SIG-M5 treated with dmso at 0.1 percent for 504 hours (cell line): Measurements from ENCODE around the gene ENOPH1.
A peak's percentile ranks its signal among the peaks of the same experiment; 100 is the strongest.

ENCODE experiments used
- DNase-seq: peaks from one replicate; lab custom pipeline; 2025; ENCODE audit not compliant: unreplicated experiment; lab: John Stamatoyannopoulos, UW

Gene ENOPH1

GRCh38 chr4:82425478-82425877 is 4.9 kb upstream of the ENOPH1 start:
- DNase-seq = no peak

- DNase-seq = no peak
These were observed 1.8 kb upstream of the ENOPH1 start for GRCh38 chr4:82428526-82428968.

GRCh38 chr4:82428969-82429727 is 1.2 kb upstream of the ENOPH1 start:
- DNase-seq = peak; percentile 82

GRCh38 chr4:82429728-82430192 is 630 bp upstream of the ENOPH1 start:
- peak; percentile 70 for DNase-seq

- peak; percentile 53 for DNase-seq
These were observed 765 bp downstream of the ENOPH1 start for GRCh38 chr4:82430964-82431745.

- no peak for DNase-seq
These were observed 1.4 kb downstream of the ENOPH1 start for GRCh38 chr4:82431831-82432230.

- no peak for DNase-seq
These were observed 2.2 kb downstream of the ENOPH1 start for GRCh38 chr4:82432596-82432995.

- DNase-seq = no peak
These were observed 3.4 kb downstream of the ENOPH1 start for GRCh38 chr4:82433791-82434190.

- no peak for DNase-seq
These were observed 4.6 kb downstream of the ENOPH1 start for GRCh38 chr4:82434949-82435348.

- no peak for DNase-seq
These were observed 5.7 kb downstream of the ENOPH1 start for GRCh38 chr4:82436130-82436529.

- DNase-seq = no peak
These were observed 6.4 kb downstream of the ENOPH1 start for GRCh38 chr4:82436780-82437179.

- DNase-seq = no peak
These were observed 7.1 kb downstream of the ENOPH1 start for GRCh38 chr4:82437285-82438005.

GRCh38 chr4:82439088-82439487 is 8.7 kb downstream of the ENOPH1 start:
- no peak for DNase-seq

- DNase-seq = no peak
These were observed 17.5 kb downstream of the ENOPH1 start for GRCh38 chr4:82447886-82448285.

GRCh38 chr4:82450966-82451755 is 20.8 kb downstream of the ENOPH1 start:
- DNase-seq = no peak

- DNase-seq = no peak
These were observed 21.6 kb downstream of the ENOPH1 start for GRCh38 chr4:82452026-82452425.

GRCh38 chr4:82457266-82457665 is 26.9 kb downstream of the ENOPH1 start:
- no peak for DNase-seq

- no peak for DNase-seq
These were observed 28.3 kb downstream of the ENOPH1 start for GRCh38 chr4:82458729-82459128.

GRCh38 chr4:82461710-82462109 is 31.3 kb downstream of the ENOPH1 start:
- DNase-seq = no peak

- DNase-seq = peak; percentile 69
These were observed 32.0 kb downstream of the ENOPH1 start for GRCh38 chr4:82462415-82462831.

GRCh38 chr4:82463221-82463620 is 32.8 kb downstream of the ENOPH1 start:
- no peak for DNase-seq
